SK-N-SH (cell line): ENCODE results near the gene DSG2. TPM values are rescaled to one million over a fixed set of nuclear protein-coding genes. Genes with fewer than 3 reads are reported as not detected.

ENCODE experiments used
- CTCF ChIA-PET: fragments of 300-600, 350-600 bp; formaldehyde crosslinking; extraction: SDS; loops from one replicate; lab custom pipeline; 2021; lab: Yijun Ruan, JAX
- POLR2A ChIA-PET: fragments of 350-600 bp; sonication (Branson Sonifier 250); formaldehyde crosslinking; extraction: SDS; loops from one replicate; lab custom pipeline; 2020; ENCODE audit warnings: antibody characterized with exemption, inconsistent platforms; lab: Yijun Ruan, JAX
- DNase-seq: peaks from one replicate; pipeline ENCODE4 v3.0.0; 2012
- H2AFZ ChIP-seq: fragments of 200-600 bp; sonication (generic); 2 replicates; pipeline ENCODE4 v1.8.1; 2016; ENCODE audit warnings: antibody characterized with exemption, mild to moderate bottlenecking, low read depth
- H3F3A ChIP-seq: fragments of 200-600 bp; sonication (generic); replicated peaks from 2 replicates; pipeline ENCODE3; 2016; ENCODE audit warnings: antibody characterized with exemption, mild to moderate bottlenecking; ENCODE audit not compliant: insufficient read depth
- H3K27ac ChIP-seq, 2 experiments: fragments of 200-500 bp in 1 of 2; fragments of 200-600 bp in 1 of 2; sonication (Bioruptor generic) in 1 of 2; sonication (generic), shearing (Covaris generic) in 1 of 2; 2 replicates each; pipeline versions ENCODE4 v1.5.1 to v1.6.1; 2014 to 2016; ENCODE audit warnings: low read depth in 2 of 2, inconsistent platforms in 1 of 2, low read length in 1 of 2, mild to moderate bottlenecking in 1 of 2, mixed read lengths in 1 of 2
- H3K27me3 ChIP-seq: fragments of 200-600 bp; sonication (generic), shearing (Covaris generic); 2 replicates; pipeline ENCODE4 v1.6.1; 2016; ENCODE audit warnings: mixed run types; ENCODE audit not compliant: insufficient read depth
- H3K36me3 ChIP-seq, 2 experiments: fragments of 200-500 bp in 1 of 2; fragments of 200-600 bp in 1 of 2; sonication (Bioruptor generic) in 1 of 2; sonication (generic) in 1 of 2; replicated peaks in 1 of 2; 2 replicates each; pipeline versions ENCODE3 to v1.5.1; 2014 to 2016; ENCODE audit warnings: low read length in 1 of 2, mild to moderate bottlenecking in 1 of 2; ENCODE audit not compliant: insufficient read depth in 2 of 2, control insufficient read depth in 1 of 2
- H3K4me1 ChIP-seq, 2 experiments: fragments of 200-500 bp in 1 of 2; fragments of 200-600 bp in 1 of 2; sonication (Bioruptor generic) in 1 of 2; sonication (generic), shearing (Covaris generic) in 1 of 2; 2 replicates each; pipeline versions ENCODE4 v1.5.1 to v1.6.1; 2014 to 2016; ENCODE audit warnings: low read depth in 1 of 2, low read length in 1 of 2, mixed run types in 1 of 2; ENCODE audit not compliant: insufficient read depth in 2 of 2, control insufficient read depth in 1 of 2
- H3K4me2 ChIP-seq: fragments of 200-600 bp; sonication (generic), shearing (Covaris generic); 2 replicates; pipeline ENCODE4 v1.6.1; 2017; ENCODE audit warnings: mixed run types
- H3K4me3 ChIP-seq, 2 experiments: fragments of 200-500 bp in 1 of 2; fragments of 200-600 bp in 1 of 2; sonication (Bioruptor generic) in 1 of 2; sonication (generic), shearing (Covaris generic) in 1 of 2; 2 replicates each; pipeline versions ENCODE4 v1.5.1 to v1.8.1; 2014 to 2016; ENCODE audit warnings: low read depth in 2 of 2, inconsistent platforms in 1 of 2, low read length in 1 of 2, mild to moderate bottlenecking in 1 of 2, mixed read lengths in 1 of 2, moderate library complexity in 1 of 2
- H3K79me2 ChIP-seq: fragments of 200-600 bp; sonication (generic); 2 replicates; pipeline ENCODE4 v1.8.1; 2017; ENCODE audit warnings: mild to moderate bottlenecking; ENCODE audit not compliant: insufficient read depth
- H3K9ac ChIP-seq: fragments of 200-600 bp; sonication (generic); 2 replicates; pipeline ENCODE4 v1.6.1; 2017; ENCODE audit warnings: mixed run types
- H3K9me2 ChIP-seq: fragments of 200-600 bp; sonication (generic); 2 replicates; pipeline ENCODE4 v1.6.1; 2017; ENCODE audit warnings: mixed run types
- H3K9me3 ChIP-seq: fragments of 200-600 bp; sonication (generic); 2 replicates; pipeline ENCODE4 v1.6.1; 2017; ENCODE audit warnings: mixed run types, mild to moderate bottlenecking, moderate library complexity
- H4K20me1 ChIP-seq: fragments of 200-600 bp; sonication (generic); 2 replicates; pipeline ENCODE4 v1.6.1; 2017; ENCODE audit warnings: mild to moderate bottlenecking, mixed run types; ENCODE audit not compliant: insufficient read depth
- EP300 ChIP-seq, 2 experiments: IDR thresholded peaks; 2 replicates each; pipeline versions ENCODE4 v1.4.0 to v1.6.1; 2012; ENCODE audit warnings: borderline replicate concordance in 1 of 2, low read depth in 1 of 2, low read length in 1 of 2
- REST ChIP-seq: IDR thresholded peaks from 2 replicates; pipeline ENCODE4 v1.6.1; 2012; ENCODE audit warnings: mild to moderate bottlenecking, low read depth, low read length, moderate library complexity
- WGBS: methylation state at CpG from one replicate; pipeline ENCODE4 v1.1.6; 2017; ENCODE audit warnings: low lambda C conversion rate; 5-methylcytosine and 5-hydroxymethylcytosine counted together
- polyA plus RNA-seq, 3 experiments: library from polyadenylated mRNA; depleted of rRNA; stranded (reverse); fragments of >200 nt; gene quantifications; 2 replicates each; pipeline ENCODE4 v1.2.3, GENCODE V29; 2012
- TF ChIP-seq, protein P1 (sequence below): IDR thresholded peaks from 2 replicates; pipeline ENCODE4 v1.4.0; 2012; ENCODE audit warnings: low read depth
- TF ChIP-seq, protein P2 (sequence below): fragments of 200-600 bp; sonication (generic); IDR thresholded peaks from 2 replicates; pipeline ENCODE4 v1.6.1; 2017; ENCODE audit warnings: antibody characterized with exemption, mild to moderate bottlenecking, moderate library complexity

DSG2 gene
- polyA plus RNA-seq, 1 of the 3 experiments (the other 2 are of a cell fraction) = not detected

DNA sequence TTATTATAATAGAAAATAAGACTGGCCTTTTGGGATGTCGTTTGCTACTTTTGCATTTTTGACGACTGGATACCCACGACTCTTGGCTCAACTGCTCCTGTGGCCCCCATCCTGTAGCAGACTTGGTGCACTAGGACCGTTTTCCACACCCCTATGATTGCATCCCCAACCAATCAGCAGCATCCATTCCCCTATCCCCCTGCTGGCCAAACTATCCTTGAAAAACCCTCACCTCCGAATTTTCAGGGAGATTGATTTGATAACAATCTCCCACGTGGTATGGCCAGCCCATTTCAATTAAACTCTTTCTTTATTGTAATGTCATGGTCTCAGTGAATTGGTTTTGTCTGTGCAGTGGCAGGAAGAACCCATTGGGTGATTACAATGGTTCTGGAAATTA is 55.8 kb downstream of the DSG2 start:
- Histone ChIP-seq H3F3A (no peaks in the 10 kb centered on the region), H3K36me3 (no peaks in the 10 kb centered on the region), H3K9me3 (no peaks in the 10 kb centered on the region), H3K79me2 (no peaks in the 10 kb centered on the region), H2AFZ (no peak overlapping the region), H3K9ac (no peak overlapping the region), H3K9me2 (no peaks in the 10 kb centered on the region), H3K4me2 (no peak overlapping the region), H3K4me3 (no peak overlapping the region), H3K27me3 (peaks cover 23% of the 10 kb centered on the region; the same call in 1 of the 2 replicates), H4K20me1 (no peaks in the 10 kb centered on the region), H3K27ac (no peak overlapping the region), H3K4me1 (no peaks in the 10 kb centered on the region)
- CTCF ChIA-PET = interaction anchor here (0.8 to 5.8 kb wide), 7 partner anchors 10 to 424 kb away, joined by 3 to 92 read pairs (median 4); partner anchors contain the start of gene TRAPPC8
- POLR2A ChIA-PET = no interaction called here
- TF ChIP-seq, protein P1, sequence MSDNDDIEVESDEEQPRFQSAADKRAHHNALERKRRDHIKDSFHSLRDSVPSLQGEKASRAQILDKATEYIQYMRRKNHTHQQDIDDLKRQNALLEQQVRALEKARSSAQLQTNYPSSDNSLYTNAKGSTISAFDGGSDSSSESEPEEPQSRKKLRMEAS = no peak
- TF ChIP-seq, protein P2, sequence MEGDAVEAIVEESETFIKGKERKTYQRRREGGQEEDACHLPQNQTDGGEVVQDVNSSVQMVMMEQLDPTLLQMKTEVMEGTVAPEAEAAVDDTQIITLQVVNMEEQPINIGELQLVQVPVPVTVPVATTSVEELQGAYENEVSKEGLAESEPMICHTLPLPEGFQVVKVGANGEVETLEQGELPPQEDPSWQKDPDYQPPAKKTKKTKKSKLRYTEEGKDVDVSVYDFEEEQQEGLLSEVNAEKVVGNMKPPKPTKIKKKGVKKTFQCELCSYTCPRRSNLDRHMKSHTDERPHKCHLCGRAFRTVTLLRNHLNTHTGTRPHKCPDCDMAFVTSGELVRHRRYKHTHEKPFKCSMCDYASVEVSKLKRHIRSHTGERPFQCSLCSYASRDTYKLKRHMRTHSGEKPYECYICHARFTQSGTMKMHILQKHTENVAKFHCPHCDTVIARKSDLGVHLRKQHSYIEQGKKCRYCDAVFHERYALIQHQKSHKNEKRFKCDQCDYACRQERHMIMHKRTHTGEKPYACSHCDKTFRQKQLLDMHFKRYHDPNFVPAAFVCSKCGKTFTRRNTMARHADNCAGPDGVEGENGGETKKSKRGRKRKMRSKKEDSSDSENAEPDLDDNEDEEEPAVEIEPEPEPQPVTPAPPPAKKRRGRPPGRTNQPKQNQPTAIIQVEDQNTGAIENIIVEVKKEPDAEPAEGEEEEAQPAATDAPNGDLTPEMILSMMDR = peak; percentile 32; the same call in 1 of the 2 replicates
- 19% methylated on average over 6 of the region's 6 CpGs for WGBS
- DNase-seq = no peak

GRCh38 chr18:31554776-31555175 is 56.8 kb downstream of the DSG2 start:
- no peak for DNase-seq
- CTCF ChIA-PET = interaction anchor here (0.8 to 5.8 kb wide), 9 partner anchors 11 to 423 kb away, joined by 3 to 92 read pairs (median 4); partner anchors contain the start of gene TRAPPC8
- WGBS = 44% methylated on average over 5 of the region's 5 CpGs
- H3K27me3 ChIP-seq = peaks cover 19% of the 10 kb centered on the region; the same call in 1 of the 2 replicates
- no peaks in the 10 kb centered on the region for H3K9me2 ChIP-seq
- no peak overlapping the region for H3K4me3 ChIP-seq
- H3F3A ChIP-seq = no peaks in the 10 kb centered on the region
- no peak overlapping the region for H2AFZ ChIP-seq
- H3K27ac ChIP-seq = no peak overlapping the region
- no peaks in the 10 kb centered on the region for H3K36me3 ChIP-seq
- TF ChIP-seq REST (no peak), EP300 (IDR thresholded peaks at IDR 0.05; ENCODE audit: borderline replicate concordance in 1 of 2, low read depth in 1 of 2, low read length in 1 of 2) (no peak)
- H3K9ac ChIP-seq = no peak overlapping the region
- no peaks in the 10 kb centered on the region for H3K79me2 ChIP-seq
- H4K20me1 ChIP-seq = no peaks in the 10 kb centered on the region
- H3K4me1 ChIP-seq = no peaks in the 10 kb centered on the region
- POLR2A ChIA-PET = no interaction called here
- no peak overlapping the region for H3K4me2 ChIP-seq
- H3K9me3 ChIP-seq = no peaks in the 10 kb centered on the region
